Mononuclear cell (primary cell): ENCODE data around the gene CDKN2AIPNL. TPM values are rescaled to one million over a fixed set of nuclear protein-coding genes. Genes with fewer than 3 reads are reported as not detected.
"Not testable (repeated sequence)": the region's sequence is repeated elsewhere in the genome, so short reads cannot be mapped to it uniquely, and the experiment has no call there.

Experiments
- H3K27me3 ChIP-seq: 2 replicates; pipeline ENCODE4 v1.6.0; 2011; ENCODE audit warnings: low read length, control low read depth; ENCODE audit not compliant: insufficient read depth
- H3K4me1 ChIP-seq: 2 replicates; pipeline ENCODE4 v1.5.1; 2011; ENCODE audit warnings: mild to moderate bottlenecking, low read length, control low read depth; ENCODE audit not compliant: insufficient read depth
- H3K4me3 ChIP-seq: 2 replicates; pipeline ENCODE4 v1.5.1; 2011; ENCODE audit warnings: mild to moderate bottlenecking, low read length, moderate library complexity
- H3K9me3 ChIP-seq: 2 replicates; pipeline ENCODE4 v1.5.1; 2011; ENCODE audit warnings: low read depth, mild to moderate bottlenecking, control low read depth, low read length
- total RNA-seq: library from RNA; depleted of rRNA; stranded (reverse); fragments of >200 nt; gene quantifications from one replicate; pipeline ENCODE4 v1.2.3, GENCODE V29; 2012

The CDKN2AIPNL gene
- total RNA-seq, 1 donor = 13.0 TPM

GRCh38 chr5:134427540-134428041 lies 15.9 kb upstream of the CDKN2AIPNL start:
- no peaks in the 10 kb centered on the region for H3K4me1 ChIP-seq
- H3K27me3 ChIP-seq = no peaks in the 10 kb centered on the region
- H3K9me3 ChIP-seq = no peaks in the 10 kb centered on the region
- no peak overlapping the region for H3K4me3 ChIP-seq

- Histone ChIP-seq H3K27me3 (no peaks in the 10 kb centered on the region), H3K9me3 (no peaks in the 10 kb centered on the region), H3K4me1 (no peaks in the 10 kb centered on the region), H3K4me3 (no peak overlapping the region)
Observed at GRCh38 chr5:134426361-134426760, 14.7 kb upstream of the CDKN2AIPNL start.

- no peaks in the 10 kb centered on the region for H3K4me1 ChIP-seq
- H3K4me3 ChIP-seq = no peak overlapping the region
- H3K27me3 ChIP-seq = no peaks in the 10 kb centered on the region
- H3K9me3 ChIP-seq = no peaks in the 10 kb centered on the region
Observed at GRCh38 chr5:134423376-134423775, 11.7 kb upstream of the CDKN2AIPNL start.

GRCh38 chr5:134422791-134423365 lies 11.2 kb upstream of the CDKN2AIPNL start:
- Histone ChIP-seq H3K27me3 (no peaks in the 10 kb centered on the region), H3K4me3 (no peak overlapping the region), H3K9me3 (no peaks in the 10 kb centered on the region), H3K4me1 (no peaks in the 10 kb centered on the region)

GRCh38 chr5:134421038-134421437 lies 9.4 kb upstream of the CDKN2AIPNL start:
- not testable (repeated sequence) for H3K4me3 ChIP-seq, H3K9me3 ChIP-seq, H3K27me3 ChIP-seq, H3K4me1 ChIP-seq

- Histone ChIP-seq H3K27me3 (no peaks in the 10 kb centered on the region), H3K9me3 (no peaks in the 10 kb centered on the region), H3K4me3 (no peak overlapping the region), H3K4me1 (no peaks in the 10 kb centered on the region)
Observed at GRCh38 chr5:134420343-134420742, 8.7 kb upstream of the CDKN2AIPNL start.

GRCh38 chr5:134418958-134419357 lies 7.3 kb upstream of the CDKN2AIPNL start:
- Histone ChIP-seq H3K9me3 (no peaks in the 10 kb centered on the region), H3K27me3 (no peaks in the 10 kb centered on the region), H3K4me3 (no peak overlapping the region), H3K4me1 (no peaks in the 10 kb centered on the region)

- no peaks in the 10 kb centered on the region for H3K4me1 ChIP-seq
- no peaks in the 10 kb centered on the region for H3K27me3 ChIP-seq
- no peak overlapping the region for H3K4me3 ChIP-seq
- no peaks in the 10 kb centered on the region for H3K9me3 ChIP-seq
Observed at GRCh38 chr5:134417707-134418106, 6.0 kb upstream of the CDKN2AIPNL start.

- H3K4me1 ChIP-seq = peaks cover 21% of the 10 kb centered on the region
- H3K4me3 ChIP-seq = no peak overlapping the region
- no peaks in the 10 kb centered on the region for H3K27me3 ChIP-seq
- no peaks in the 10 kb centered on the region for H3K9me3 ChIP-seq
Observed at GRCh38 chr5:134413046-134413445, 1.4 kb upstream of the CDKN2AIPNL start.

- H3K4me3 ChIP-seq = peak overlapping the region; percentile 68
- H3K9me3 ChIP-seq = no peaks in the 10 kb centered on the region
- H3K4me1 ChIP-seq = peaks cover 21% of the 10 kb centered on the region
- H3K27me3 ChIP-seq = no peaks in the 10 kb centered on the region
Observed at GRCh38 chr5:134411228-134411545, 494 bp downstream of the CDKN2AIPNL start.

GRCh38 chr5:134410822-134411221 lies 859 bp downstream of the CDKN2AIPNL start:
- Histone ChIP-seq H3K9me3 (no peaks in the 10 kb centered on the region), H3K4me3 (peak overlapping the region; percentile 68), H3K4me1 (peaks cover 21% of the 10 kb centered on the region), H3K27me3 (no peaks in the 10 kb centered on the region)

GRCh38 chr5:134409321-134409720 lies 2.4 kb downstream of the CDKN2AIPNL start:
- H3K9me3 ChIP-seq = no peaks in the 10 kb centered on the region
- no peak overlapping the region for H3K4me3 ChIP-seq
- peaks cover 21% of the 10 kb centered on the region for H3K4me1 ChIP-seq
- no peaks in the 10 kb centered on the region for H3K27me3 ChIP-seq

- Histone ChIP-seq H3K27me3 (no peaks in the 10 kb centered on the region), H3K4me3 (no peak overlapping the region), H3K4me1 (peaks cover 15% of the 10 kb centered on the region), H3K9me3 (no peaks in the 10 kb centered on the region)
Observed at GRCh38 chr5:134406390-134406789, 5.3 kb downstream of the CDKN2AIPNL start.

GRCh38 chr5:134403951-134404350 lies 7.7 kb downstream of the CDKN2AIPNL start:
- Histone ChIP-seq H3K4me1 (no peaks in the 10 kb centered on the region), H3K4me3 (no peak overlapping the region), H3K27me3 (no peaks in the 10 kb centered on the region), H3K9me3 (no peaks in the 10 kb centered on the region)

- H3K27me3 ChIP-seq = no peaks in the 10 kb centered on the region
- H3K4me3 ChIP-seq = no peak overlapping the region
- no peaks in the 10 kb centered on the region for H3K4me1 ChIP-seq
- no peaks in the 10 kb centered on the region for H3K9me3 ChIP-seq
Observed at GRCh38 chr5:134398609-134399155, 13.0 kb downstream of the CDKN2AIPNL start.

- Histone ChIP-seq H3K4me3 (no peak overlapping the region), H3K27me3 (no peaks in the 10 kb centered on the region), H3K9me3 (no peaks in the 10 kb centered on the region), H3K4me1 (no peaks in the 10 kb centered on the region)
Observed at GRCh38 chr5:134397196-134397595, 14.5 kb downstream of the CDKN2AIPNL start.
